ENCODE measurements around the gene NXT1.
"Not testable (repeated sequence)": the region's sequence is repeated elsewhere in the genome, so short reads cannot be mapped to it uniquely, and the experiment has no call there.

NXT1 gene

DNA sequence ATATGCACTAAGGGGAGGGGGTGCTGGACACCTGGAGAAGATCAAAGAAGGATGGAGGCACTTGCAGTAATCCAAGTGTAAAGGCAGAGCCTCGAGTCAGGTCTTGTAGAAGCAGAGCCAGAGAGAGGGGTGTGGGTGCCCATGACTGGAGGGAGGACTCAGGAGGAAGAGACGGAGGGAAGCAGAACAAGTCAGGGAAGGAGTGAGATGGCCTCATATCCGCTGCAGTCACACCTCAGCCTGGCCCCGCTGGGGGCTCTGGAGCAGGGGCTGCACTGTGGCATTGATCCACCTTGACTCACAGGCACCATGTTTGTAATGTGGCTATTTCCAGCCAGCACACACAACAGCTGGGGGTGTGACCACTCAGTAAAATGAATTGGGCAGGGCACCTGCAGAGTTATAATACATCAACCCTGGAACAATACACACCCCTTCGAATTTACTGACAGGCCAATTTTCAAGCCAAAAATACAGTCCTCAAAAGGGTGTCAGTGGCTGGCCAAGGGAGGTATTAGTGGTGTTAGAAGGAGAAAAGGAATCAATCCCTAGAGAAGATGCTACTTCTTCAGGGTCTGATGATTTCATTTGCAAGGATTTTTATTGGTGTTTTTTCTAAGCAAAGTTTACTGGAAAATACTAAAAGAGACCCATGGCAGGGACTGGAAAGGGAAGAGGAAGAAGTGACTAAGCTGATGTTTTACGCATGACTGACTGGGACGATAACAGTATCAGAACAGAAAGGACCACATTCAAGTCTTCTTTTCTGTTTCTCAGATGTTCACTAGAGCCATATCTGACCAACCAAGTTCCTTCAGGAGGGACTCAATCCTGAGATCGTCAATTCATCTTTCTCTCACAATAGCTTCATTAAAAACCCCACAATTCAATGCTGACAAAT lies 18.9 kb upstream of the NXT1 start:
- peak; percentile 36 for DNase-seq (ENCODE audit: low spot score)

DNA sequence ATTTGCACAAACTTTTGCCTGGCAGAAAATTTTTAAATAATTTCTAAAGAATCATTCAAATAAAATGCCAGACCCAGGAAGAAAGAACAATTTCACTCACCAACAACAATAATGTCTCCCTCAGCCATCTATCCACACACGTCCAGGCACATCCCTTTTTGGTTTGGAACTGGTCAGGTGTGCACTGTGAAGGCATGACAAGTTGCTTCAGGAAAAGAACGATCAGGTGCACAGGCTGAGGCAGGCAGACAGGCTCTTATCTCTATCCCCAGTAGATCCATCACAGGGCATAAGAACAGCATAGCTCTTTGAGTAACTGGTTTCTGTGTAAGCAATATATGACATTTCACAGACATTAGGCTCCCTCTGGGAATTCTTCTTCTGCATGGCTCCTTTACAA lies 18.1 kb upstream of the NXT1 start:
- no peak for DNase-seq (ENCODE audit: low spot score)

DNA sequence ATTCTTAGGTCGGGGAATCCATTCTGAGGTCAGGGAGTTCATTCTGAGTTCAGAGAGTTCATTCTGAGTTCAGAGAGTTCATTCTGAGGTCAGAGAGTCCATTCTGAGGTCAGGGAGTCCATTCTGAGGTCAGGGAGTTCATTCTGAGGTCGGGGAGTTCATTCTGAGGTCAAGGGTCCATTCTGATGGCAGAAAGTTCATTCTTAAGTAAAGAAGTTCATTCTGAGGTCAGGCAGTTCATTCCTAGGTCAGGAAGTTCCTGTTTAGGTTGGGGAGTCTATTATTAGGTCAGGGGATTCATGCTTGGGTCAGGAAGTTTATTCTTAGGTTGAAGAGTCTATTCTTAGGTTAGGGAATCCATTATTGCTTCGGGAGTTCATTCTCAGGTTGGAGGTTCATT lies 16.5 kb upstream of the NXT1 start:
- DNase-seq (ENCODE audit: low spot score): no peak

DNA sequence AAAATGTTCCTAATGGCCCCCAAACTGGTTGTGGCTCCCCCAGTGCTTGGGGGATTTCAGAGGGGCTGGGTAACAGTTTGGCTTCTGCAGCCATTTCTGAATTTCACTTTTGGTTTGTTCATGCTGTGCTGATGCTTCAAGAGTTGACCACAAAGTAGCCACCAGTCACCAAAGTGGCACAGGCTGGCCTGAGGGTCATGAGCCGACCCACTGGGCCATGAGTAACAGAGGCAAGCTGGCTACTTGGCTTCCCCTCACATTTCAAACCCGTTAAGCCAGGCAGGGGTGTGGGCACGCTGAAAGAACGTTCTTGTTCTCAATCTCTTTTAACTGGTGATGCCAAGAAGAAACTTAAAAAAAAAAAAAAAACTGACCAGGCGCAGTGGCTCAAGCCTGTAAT lies 15.1 kb upstream of the NXT1 start:
- DNase-seq (ENCODE audit: low spot score): no peak

DNA sequence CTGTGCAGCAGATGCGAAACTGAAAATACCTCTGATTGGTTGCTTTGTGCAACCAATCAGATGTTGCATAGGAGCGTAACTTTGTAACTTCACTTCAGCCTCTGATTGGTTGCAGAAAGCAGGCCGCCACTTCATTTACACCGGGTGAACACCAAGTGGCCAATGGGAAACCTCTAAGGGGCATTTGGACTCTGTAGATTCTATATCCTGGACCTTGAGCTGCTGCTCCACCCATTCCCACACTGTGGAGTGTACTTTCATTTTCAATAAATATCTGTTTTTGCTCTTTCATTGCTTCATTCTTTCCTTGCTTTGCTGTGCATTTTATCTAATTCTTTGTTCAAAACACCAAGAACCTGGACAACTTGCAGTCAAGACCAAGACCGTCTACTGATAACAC lies 14.1 kb upstream of the NXT1 start:
- DNase-seq (ENCODE audit: low spot score): no peak

DNA sequence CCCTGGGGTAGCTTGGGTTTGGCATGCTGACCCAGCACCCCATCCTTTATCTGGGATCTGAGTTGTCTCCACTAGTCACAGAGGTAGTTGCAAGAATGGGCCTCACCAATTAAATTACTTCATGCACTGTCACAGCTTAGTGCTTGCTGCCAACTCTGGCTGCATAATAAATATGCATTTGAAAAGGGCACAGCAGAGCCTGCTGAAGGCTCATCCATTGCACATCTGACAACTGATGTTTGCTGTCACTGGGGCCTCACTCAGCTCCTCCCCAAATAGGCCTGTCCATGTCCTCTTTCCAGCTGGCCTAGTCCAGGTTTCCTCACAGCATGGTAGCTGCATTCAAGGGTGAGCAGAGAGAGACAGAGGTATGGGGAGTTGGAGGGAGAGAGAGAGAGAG lies 13.3 kb upstream of the NXT1 start:
- DNase-seq (ENCODE audit: low spot score): no peak

DNA sequence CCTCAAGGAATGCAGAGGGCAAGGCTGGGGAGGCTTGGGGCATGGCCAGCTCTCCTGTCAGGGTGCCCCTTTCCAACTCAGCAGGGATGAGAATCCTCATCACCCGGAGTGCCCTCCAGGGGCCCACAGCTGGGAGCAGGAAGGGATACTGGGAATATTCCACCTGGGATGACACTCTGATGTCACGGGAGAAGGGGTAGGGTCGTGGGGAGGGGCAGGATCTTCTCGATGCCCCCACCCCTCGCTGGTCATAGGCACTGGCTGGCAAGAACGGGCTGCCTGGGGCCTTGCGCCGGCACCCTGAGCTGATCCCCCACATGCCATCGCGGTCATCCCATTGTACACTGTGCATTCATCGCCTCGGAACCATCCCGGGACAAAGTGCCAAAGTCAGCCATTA lies 10.6 kb upstream of the NXT1 start:
- no peak for DNase-seq (ENCODE audit: low spot score)

DNA sequence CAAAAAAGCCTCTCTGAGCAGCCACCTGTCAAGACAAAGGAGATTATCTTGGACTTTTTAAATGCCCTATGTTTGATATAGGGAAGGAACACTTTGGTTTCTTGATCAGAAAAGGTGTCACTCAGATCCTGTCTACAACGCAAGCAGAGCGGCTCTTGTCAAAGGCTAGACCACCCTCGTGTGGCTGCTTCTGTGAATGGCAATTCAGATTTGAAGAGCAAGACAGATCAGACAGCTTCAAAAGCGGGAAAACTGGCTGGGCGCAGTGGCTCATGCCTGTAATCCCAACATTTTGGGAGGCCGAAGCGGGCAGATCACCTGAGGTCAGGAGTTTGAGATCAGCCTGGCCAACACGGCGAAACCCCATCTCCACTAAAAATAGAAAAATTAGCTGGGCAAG lies 10.1 kb upstream of the NXT1 start:
- DNase-seq (ENCODE audit: low spot score): peak; percentile 73

DNA sequence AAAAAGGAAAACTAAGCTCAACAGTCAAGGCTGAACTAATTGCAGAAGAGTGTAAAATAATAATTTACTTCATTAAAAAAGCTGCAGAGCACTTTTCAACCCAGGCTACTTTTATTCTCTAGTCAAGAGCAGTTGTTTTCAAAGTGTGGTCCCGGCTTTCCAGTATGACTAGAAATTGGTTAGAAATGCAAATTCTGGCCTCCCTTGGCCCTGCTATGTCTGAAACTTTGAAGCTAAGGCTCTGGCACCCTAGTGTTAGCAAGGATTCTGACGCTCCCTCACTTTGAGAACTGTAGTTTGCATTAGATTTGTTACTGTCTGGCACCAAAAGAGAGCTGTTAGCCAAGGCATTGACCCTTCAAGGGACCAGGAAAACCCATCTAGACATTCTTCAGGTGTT lies 9.5 kb upstream of the NXT1 start:
- DNase-seq (ENCODE audit: low spot score): no peak

DNA sequence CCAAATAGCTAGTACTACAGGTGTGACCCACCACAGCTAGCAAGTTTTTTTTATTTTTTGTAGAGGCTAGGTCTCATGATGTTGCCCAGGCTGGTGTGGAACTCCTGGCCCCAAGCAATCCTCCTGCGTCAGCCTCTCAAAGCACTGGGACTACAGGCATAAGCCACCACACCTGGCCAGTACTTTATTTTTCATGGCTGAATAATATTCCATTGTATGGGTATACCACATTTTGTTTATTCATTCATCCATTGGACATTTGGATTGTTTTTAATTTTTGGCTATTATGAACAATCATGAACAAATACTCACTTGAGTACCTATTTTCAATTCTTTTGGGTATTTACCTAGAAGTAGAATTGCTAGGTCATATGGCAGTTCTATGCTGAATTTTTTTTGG lies 7.0 kb upstream of the NXT1 start:
- no peak for DNase-seq (ENCODE audit: low spot score)

DNA sequence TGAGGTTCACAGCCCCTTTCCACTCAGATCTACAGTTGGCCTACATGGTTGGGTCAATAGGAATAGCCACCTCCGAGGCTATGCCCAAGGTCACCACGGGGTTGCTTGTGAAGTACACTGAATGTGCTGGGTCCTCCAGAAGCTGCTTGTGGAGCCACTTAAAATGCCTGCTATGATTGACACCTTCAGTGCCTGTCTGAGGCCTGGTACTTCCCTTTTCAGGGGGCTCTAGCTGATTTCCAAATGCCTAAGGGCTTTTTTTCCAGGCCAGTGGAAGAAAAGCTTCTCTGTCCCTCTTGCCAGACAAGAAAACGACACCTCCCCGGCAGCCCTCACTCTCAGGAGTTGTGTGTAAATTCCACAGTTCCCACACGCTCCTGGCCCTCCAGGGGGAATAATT lies 6.3 kb upstream of the NXT1 start:
- no peak for DNase-seq (ENCODE audit: low spot score)

DNA sequence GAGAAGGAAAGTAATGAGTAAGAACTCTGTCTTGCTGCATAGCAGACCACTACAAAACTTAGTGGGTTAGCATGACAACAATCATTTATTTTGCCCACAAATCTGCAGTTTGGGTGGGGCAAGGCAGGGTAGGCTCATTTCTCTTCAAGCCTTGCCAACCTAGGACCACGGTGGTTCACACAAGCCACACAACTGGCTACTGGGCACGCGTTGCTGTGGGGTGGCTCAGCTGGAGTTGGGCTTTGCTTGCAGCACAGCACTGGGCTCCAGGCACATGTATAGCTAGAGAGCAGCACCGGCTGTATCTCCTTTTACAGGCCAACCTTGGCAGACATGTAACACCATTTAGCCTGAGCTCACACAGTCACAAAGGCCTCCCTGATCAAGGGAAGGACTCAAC lies 4.6 kb upstream of the NXT1 start:
- DNase-seq (ENCODE audit: low spot score): no peak

DNA sequence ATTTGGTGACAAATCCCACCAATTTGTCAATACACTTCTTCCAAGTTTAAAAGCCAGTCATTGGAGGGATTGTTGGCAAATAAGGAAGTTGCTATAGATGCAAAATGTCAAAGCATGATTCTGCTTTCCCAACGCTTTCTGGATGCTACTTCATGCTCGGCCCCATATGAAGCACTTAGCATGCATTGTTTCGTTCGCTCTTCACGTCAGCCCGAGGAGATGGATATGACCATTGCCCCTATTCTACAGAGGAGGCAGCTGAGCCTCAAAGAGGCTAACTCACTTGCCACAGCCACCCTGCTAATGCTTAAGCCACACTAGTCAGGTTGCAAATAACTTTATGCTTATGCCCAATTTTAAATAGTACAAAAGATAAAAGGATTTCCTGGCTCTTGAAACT lies 2.8 kb upstream of the NXT1 start:
- DNase-seq (ENCODE audit: low spot score): no peak

DNA sequence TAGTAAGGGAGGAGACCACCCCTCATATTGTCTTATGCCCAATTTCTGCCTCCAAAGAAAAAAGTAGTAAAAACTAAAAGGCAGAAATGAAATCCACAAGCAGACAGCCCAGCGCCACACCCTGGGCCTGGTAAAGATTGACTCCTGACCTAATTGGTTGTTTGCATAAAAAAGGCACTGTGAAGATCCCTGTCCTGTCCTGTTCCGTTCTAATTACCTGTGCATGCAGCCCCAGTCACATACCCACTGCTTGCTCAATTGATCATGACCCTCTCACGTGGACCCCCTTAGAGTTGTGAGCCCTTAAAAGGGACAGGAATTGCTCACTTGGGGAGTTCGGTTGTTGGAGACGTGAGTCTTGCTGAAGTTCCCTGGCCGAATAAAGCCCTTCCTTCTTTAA lies 2.1 kb upstream of the NXT1 start:
- not testable (repeated sequence) for DNase-seq (ENCODE audit: low spot score)

DNA sequence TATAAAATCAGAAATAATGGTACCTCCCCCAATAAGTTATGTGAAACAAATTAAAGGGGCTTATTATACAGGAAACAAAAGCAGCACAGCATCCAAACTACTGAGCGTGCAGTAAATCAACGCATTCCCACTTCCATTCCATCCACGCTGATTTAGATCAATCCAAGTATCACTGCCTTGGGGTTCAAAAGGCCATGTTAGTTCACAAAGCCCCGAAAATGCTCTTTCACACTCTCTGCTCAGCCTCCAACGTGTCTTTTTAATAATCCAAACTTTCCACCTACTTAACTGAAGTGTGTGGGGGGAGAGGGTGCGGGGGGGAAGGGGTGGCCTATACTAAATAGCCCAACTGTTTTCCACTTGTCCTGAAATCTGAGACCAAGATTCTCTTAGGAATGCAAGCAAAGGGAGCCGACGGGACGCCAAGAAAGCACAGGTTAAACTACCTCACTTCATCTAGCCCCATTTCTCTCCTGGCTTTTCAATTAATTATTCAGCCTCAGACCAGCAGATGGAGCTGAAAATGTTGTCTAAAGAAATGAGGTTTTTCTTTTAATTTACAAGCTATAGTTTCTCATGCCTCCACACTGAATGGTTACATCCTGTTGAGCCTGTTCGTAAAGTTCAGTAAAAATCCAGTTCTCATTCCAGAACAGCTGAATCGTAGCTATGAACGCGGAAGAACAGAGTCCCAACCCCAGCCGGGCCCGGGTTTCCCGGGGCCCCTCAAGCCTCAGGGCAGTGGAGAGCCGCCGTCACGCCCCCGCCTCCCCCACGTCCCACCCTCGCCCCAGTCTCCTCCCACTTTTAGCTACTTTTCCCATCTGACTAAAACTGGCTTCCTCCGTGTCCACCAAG lies 1.0 kb upstream of the NXT1 start:
- no peak for DNase-seq (ENCODE audit: low spot score)

DNA sequence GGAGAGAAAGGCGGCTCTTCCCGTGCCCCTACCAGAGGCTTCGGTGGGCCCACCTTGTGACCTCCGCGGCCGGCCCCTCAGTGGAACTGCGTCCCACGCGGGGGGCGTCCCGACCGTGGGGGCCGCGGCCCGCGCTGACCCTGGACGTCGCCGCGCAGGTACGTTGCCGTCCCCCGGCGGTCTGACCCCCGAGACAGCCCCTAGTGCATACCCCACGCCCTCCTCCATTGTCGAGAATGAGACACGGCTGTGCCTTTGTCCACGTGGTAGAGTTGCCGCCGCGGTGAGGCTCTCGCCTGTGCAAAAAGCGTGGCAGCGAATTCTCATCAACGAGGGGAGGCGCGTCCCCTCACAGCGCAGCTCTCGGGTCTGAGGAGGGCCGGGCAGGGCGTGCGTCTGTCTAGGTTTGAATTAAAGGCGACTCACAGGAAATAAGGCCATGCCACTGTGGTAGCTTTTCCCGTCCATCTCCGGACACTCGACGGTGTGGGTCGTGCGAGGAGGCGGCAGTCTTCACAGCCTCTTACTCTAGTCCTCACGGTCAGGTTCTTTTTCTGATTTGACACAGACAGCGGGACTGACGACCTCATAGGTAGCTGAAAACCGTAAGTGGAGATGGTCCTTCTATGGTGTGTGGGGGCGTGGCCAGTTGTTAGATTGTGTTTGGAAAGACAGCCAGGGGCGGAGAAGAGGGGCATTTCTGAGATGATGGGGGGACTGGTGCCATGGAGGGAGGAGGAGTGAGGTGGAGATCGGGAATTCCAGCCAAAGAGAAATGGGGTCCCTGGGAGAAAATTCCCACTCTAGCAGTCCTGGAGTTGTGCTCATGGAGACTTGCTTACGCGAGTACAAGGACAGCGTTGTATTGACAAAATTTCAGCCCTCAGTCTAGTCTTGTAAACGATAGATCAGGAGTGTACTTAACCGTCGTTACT lies 580 bp downstream of the NXT1 start:
- DNase-seq (ENCODE audit: low spot score): peak; percentile 39

DNA sequence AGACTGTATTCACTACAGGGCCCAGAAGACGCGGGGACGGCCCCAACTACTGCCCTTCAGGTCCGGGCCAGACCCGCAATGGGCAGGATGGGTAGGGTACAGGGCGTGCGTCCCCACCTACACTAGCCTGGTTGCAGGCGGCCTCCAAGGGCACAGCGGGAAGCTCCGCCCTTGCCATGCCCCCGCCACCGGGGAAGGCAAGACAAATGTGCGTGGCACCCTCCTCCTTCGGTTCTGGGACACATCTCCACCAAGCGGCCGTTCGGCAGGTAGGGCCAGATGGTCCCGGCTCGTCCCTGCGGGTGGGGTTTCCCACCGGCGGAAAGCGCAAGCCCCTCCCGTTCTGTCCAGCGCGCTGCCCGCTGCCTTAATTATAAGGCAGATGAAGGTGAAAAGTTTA lies 5.6 kb downstream of the NXT1 start:
- no peak for DNase-seq (ENCODE audit: low spot score)

DNA sequence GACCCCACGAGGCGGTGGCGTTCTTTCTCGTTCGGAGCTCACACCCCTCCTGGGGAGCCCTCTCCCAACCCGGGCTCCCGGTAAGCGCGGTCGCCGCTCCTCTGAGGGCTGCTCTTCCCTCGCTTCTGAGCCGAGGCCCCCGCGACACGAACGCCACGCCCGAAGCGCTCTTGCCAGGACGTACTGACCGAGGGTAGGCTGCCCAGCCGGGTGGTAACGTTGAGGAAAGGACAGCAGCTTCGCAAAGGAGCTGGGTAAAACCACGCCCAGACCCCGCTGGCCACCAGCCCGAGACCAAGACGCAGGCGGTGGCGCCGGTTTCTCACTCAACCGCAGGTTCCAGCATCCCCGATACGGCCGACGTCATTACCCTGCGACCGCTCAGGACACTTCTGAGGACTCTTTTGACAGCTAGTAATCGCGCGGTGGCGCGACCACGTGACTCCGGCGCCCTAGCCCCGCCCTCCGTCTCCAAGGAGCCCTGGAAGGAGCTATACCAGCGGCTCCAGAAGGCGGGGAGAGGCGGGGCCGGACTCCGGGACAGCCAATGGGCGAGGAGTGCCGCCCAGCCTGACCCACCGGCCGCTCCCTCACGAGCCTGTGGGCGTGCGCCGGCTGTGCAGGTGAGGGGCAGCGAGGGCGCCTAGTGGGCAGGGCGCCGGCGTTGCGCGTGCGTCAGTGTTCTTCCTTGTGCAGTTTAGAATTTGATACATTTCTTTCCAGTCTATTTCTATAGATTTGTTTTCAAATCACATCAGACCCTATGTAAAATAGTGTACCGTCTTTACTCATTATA lies 7.4 kb downstream of the NXT1 start:
- peak; percentile 99 for DNase-seq (ENCODE audit: low spot score)

DNA sequence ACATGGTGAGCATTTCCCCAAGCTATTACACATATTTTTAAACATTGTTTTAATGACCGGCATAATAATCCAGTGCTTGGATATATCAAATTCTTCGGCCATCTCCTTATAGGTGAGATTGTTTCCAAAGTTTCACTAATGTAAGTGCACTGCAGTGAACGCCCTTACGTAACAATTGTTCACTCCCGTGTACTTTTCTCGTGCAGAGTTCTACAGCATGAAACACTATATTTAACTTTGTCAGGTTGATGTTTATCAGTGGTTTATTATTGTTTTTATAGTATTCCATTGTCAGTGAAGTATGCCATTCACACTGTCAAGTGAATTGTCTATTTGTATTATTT lies 7.9 kb downstream of the NXT1 start:
- DNase-seq (ENCODE audit: low spot score): no peak

DNA sequence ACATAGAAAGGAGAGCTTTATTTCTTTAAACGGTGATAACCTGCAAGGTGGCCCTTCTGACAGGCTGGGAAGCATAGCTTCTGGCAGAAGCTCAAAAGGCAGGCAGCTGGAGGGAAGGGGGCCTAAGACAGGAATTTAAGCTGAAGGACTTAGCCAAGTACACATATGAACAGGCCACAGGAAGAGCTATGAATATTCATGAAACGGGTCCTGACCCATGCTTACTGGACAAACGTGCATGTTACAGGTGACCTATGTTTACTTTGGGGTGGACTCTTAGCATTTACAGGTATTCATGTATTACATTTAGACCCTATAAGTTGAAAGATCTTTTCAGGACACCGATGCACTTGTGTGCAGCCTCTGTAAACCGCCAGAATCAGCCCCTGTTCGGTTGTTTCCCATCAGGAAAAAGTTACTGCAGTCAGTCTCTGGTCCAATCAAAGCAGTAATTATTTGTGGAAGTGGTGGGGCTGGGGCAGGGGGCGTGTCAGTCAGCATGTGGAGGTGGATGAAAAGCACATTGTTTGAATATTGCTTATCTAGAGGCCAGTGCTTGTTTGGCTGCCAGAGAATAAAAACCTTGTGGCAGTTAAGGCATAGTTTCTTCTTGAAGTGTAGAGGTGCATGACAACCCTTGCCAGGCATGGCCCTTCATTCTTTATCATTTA lies 8.5 kb downstream of the NXT1 start:
- DNase-seq (ENCODE audit: low spot score): no peak

DNA sequence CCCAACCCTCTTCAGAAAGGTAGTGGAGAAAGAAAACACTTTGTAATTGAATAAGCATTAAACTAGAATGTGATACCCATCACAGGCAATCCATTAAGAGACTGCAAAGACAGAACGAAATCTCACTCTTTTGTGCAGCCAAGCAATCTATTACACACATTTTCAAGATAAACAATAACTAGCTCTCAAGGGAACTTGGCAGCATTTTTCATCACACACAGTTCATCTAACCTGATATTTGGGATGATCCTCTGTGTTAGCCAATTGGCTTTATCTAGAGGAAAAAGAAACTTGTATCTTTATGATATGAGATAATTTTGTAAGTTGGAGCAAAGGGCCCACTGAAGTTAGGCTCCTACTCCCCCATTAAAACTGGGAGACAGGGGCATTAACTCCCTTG lies 9.9 kb downstream of the NXT1 start:
- no peak for DNase-seq (ENCODE audit: low spot score)

Measured in kidney capillary endothelial cell (primary cell).